HG03460 (cell line): Measurements from ENCODE around the gene PPOX.
A peak's percentile ranks its signal among the peaks of the same experiment; 100 is the strongest.

Source experiments
- ATAC-seq: cut with Tn5 transposase; IDR thresholded peaks from one replicate; pipeline ENCODE4 v1.9.1; 2021; ENCODE audit not compliant: unreplicated experiment

Gene PPOX

DNA sequence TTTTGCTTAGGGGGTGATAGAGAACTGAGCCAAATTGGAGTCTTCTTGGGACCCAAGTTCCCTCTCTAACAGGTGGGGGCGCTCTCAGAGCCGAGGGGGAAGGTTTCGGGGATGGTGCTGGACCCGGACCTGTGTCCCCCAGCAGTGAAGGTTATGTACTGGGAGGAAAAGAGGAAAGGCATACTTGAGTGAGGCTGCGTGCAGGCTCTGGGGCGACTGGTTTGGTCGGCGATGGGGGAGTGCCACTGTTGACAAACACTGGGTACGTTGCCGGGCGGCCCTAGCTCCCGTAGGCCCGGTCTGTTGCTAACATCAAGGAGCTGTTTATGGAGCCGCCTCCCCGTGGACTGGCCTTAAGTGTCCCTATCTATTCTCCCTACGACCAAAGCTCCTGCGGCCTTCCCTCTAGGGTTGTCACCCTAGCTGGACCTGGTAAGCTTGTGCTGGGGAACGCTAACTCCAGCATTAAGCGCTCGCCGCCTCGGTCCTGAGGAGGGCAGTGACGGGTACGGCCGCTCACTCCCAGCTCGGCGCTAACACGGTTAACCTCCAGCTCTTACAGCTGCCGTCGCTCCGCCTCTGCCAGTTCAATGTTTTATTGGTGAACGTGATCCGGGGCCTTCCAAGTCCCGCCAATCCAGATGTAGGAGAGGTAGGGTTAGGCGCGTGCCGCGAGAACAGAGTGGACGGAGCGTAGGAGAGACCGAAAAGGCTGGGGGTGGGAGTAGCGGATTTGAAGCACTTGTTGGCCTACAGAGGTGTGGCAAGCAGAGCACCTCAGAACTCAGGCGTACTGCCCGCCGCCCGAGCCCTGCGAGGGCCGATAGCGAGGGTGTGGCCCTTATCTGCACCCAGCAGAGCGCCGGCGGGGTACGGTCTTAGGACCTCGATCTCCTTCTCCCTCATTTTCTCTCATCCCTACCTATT, at the start of gene PPOX:
TSS of gene PPOX (plus strand) at position 685 of the 927 bp plus-strand sequence. CDS start 422 bp downstream, outside the sequence.
- ATAC-seq = peak; percentile 92

DNA sequence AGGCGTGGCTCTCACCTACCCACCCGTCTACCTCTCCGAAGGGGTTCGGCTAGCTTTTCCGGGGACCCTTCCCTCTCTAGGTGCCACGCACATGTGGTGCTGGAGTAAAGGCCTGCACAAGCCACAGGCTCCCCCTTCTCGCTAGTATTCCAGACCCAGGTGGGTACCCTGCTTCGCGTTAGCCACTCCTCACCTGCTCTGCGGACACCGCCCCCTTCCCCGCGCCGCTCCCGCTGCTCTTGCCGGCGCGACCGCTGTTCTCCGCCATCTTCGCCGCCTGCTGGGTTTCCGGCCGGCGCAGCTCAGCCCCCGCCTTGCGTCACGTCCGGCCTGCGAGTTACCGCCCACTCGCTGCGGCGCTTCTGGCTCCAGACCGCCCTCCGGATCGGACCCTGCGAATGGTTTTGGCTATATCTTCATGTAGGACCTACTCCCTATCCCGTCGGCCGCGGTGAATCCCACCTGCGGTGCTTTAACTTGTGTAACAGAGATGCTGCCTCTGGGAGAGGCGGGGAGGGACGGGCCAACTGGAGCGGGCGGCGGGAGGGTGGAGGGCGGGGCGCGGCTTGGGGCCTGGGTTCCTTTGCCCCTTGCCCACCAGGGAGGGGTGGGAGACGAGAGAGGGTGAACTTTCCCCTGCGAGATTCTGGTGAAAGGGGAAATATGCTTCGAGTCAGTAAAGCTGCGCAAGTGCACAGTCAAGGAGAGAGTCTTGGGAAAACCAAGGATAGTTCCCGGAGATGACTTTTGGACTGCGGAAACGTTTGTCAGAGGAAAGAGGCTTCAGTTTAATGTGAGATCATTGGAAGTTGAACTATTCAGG, 48.3 kb upstream of the PPOX start, which contains the start of the genes NIT1 and PFDN2:
TSS of gene NIT1 (plus strand) at position 347 of the 823 bp plus-strand sequence. CDS start at position 419, 72 bp downstream.
TSS of gene PFDN2 (minus strand) at position 279 of the 823 bp plus-strand sequence. CDS start at position 268, 11 bp downstream.
- peak; percentile 87 for ATAC-seq

DNA sequence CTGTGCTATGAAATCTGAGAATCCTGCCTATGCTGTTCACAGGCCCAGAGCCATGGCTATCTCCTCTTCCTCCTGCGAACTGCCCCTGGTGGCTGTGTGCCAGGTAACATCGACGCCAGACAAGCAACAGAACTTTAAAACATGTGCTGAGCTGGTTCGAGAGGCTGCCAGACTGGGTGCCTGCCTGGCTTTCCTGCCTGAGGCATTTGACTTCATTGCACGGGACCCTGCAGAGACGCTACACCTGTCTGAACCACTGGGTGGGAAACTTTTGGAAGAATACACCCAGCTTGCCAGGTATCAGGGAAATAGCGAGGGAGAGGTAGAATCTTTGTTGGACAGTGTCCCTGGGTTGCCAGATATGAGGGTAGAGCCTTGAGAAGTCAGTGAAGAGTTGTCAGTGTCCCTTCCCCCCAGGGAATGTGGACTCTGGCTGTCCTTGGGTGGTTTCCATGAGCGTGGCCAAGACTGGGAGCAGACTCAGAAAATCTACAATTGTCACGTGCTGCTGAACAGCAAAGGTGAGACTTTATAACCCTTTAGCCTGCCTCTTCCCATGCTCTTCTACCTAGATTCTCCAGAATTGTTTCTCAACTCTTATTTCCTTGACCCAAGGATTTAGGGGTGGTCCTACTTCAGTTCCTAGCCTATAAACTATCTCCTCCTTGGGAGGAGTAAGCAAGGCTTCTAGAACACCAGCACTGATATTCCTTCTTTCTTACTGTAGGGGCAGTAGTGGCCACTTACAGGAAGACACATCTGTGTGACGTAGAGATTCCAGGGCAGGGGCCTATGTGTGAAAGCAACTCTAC, 46.9 kb upstream of the PPOX start:
- ATAC-seq = peak; percentile 47

DNA sequence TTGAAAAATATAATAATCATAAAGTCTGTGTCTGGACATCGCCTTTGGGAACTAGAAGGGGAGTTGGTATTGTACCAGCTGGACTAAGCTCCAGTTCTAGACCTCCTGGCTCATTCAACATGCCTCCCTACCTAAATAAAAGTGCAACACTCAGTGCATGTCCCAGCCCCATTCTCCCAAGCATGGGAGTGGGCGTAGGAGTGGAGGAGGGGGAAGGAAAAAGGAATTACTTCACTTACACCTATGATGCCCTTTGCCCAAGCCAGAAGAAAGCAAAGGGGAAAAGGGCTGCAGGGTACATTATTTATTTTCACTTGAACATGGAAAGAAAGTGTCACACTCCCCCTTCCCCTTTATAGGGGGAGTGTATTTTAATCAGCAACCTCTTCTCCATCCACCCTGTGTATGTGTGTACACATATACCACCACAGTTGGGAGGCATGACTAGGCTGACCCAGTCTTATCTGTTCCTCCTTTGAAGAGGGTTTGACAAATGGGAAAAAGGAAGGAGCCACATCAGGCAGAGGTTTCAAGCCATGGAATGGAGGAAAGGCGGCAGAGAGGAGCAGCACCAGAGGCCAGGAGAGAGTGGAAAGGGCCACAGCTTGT, 45.1 kb upstream of the PPOX start:
- no peak for ATAC-seq

DNA sequence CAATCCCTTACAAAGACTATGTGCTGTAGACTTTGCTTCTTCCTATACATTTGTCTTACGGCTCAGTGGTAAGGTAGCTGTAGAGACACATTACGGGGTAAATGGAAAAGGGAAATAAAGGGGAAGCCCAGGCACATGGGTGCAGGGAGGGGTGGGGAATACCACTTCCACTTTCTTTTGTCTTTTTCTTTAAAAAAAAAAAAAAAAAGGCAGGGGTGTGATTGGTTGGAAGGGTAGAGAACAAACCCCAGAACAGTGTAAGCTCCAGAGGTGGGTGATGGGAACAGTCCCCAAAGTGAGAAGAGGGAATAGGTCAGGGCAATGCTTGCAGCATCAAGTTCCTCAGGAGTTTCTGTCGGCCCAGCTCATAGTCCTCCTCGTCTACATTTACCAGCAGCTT, 44.4 kb upstream of the PPOX start:
- ATAC-seq = no peak

DNA sequence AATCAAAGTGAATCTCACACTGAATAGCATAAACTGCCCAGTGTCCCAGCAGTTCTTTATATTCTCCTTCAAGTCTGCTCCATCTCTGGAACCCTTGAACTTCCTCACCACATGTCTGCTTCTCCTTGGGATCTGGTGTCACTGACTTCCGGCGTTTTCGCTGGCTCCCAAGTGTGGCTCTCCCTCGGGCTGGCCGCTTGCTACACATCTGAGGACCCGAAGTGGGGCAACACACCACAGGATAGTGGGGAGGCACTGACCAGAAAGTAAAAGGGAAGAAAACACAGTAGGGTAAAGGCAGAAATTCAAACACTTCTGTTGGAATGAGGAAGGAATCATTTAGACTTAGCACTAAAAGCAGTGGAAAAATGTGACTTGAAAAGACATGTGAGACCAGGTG, 43.3 kb upstream of the PPOX start:
- no peak for ATAC-seq

DNA sequence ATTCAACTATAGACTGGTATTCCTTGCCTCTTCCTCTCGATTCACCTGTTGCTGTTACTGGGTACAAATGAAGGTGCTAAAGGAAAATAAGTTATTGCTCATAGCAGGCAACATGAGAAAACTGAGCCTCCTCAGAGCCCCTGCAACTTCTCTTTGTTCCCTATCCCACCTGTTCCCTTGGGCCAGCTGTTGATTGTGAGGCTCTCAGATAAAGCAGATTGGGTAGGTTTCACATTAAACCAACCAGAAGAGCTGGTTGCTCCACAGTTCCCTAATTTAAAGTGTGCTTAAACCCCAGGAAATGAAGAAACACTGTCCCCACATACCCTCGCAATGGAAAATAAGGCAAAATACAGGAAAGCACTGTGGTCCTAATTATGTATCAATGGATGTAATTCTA, 38.6 kb upstream of the PPOX start:
- ATAC-seq = no peak

DNA sequence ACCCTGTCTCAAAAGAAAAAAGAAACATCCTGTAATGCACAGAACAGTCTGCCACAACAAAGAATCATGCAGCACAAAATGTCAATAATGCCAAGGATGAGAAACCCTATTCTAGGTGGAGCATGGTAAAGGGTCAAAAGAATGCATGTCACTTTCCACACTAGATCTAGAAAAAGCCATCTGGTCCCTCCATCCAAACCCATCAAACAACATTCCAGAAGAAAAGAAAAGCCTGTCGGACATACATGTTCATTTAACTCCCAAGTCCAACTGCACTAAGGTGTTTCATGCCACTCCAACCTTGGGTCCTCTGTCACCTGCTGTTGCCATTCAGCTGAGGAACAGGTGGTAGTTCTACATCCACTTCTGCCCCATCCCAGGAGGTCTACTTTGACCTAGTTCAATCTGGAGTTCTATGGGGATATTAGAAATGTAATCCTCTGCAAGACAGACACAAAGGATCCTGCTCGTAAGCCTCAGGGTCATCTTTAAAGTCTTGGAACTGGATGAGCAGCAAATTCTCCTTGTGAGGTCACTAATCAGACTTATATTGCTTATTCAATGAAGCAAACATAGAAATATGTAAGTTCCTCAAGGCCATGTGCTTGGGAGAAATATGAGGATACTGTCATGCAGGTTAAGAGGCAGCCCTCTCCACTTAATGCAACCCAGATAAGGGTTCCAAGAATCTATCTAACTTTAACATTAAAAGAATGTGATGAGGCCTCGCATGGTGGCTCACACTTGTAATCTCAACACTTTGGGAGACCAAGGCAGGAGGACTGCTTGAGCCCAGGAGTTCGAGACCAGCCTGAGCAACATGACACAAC, 37.4 kb upstream of the PPOX start:
- no peak for ATAC-seq

DNA sequence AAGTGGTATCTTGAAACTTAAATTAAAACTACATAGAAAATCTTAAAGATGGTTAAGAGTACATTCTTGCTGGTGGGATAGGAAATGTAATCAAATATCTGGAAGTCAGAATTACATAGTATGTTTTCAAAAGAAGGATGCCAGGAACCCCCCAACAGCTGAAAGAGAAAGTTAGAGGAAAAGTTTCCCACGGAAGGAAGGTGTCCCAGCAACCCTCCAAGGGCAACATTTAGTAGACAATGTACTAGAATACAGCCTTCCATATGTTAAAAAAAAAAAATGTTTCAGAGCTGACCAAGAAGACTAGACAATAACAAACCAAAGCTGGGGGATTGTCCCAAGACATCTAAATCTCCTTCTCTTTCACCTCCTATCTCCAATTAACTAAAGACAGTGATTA, 36.0 kb upstream of the PPOX start:
- no peak for ATAC-seq

DNA sequence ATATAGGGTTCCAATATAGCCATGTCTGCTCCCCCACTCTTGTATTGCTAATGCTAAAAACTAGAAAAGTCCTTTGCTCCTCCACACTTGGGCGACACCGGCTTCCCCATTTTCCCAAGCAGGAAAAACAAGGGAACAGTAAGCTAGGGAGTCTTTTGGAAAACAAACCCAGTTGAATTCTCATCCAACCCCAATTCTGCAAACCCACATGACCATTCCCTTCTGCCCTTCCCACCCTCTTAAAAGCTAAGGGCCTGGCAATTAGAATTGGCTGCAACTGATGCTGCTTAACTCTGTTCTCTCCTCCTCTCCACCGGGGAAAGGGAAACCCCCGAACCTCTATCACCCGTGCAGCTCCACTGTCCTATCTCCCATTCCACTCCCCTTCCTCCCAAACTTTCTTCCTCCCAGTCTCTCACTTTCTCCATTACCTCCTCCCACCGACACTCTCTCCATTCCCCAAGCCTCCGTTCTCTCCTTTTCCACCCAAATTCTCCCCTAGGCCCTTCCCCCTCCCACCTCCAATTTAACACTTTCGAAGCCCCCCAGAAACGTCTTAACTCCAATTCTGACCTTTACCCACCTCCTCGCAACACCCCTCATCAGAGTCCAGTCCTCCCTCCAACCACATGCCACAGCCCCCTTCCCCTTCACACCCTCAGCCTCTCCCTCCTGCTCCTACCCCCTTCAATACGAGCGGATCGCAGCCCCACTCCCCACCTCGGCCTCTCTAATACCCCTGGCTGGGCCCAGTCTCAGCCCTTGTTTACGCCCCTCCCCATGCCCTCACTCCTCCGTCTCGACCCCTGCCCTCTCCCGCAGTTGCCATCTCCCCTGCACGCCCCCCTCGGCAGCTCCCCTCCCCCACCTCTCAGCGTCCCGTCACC, 34.5 kb upstream of the PPOX start:
- peak; percentile 5 for ATAC-seq

DNA sequence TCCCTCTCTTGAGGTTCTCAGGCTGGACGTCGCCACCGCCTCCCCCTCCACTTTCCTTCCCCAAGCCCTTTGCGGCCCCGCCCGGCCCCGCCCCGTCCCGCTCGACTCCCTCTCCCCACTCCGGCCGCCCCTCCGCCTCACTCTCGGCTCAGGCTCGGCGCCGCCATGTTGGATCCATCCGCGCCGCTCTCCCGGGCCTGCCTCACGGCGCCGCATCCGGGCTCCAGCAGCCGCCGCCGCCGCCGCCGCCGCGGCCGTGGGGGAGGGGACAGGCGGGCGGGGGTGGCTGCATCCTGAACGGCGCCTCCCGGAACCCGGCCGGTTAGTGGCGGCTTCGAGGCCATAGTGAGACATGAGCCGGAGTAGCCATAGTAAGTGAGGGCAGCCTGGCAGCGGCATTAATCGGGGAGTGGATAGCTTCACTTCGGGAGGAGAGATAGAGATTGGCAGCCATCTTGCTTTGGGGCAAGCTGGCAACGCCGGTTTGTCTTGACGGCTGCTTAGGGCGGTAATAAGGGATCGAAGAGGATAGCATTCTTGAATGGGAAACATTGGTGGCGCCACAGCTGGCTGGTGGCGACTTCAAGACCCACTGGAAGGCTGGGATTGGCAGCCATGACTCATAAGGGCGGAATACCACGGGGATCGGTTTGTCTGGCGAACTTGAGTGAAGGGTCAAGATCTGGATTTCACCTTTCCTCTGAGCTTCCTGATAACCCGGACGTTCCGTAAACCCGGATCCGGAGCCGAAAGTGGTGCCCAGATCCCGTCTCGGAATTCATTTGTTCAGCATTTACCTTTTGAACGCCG, 33.6 kb upstream of the PPOX start, which contains the start of gene DEDD:
TSS of gene DEDD (minus strand) at position 258 of the 810 bp plus-strand sequence. CDS start 8,205 bp downstream, outside the sequence.
- peak; percentile 94 for ATAC-seq

DNA sequence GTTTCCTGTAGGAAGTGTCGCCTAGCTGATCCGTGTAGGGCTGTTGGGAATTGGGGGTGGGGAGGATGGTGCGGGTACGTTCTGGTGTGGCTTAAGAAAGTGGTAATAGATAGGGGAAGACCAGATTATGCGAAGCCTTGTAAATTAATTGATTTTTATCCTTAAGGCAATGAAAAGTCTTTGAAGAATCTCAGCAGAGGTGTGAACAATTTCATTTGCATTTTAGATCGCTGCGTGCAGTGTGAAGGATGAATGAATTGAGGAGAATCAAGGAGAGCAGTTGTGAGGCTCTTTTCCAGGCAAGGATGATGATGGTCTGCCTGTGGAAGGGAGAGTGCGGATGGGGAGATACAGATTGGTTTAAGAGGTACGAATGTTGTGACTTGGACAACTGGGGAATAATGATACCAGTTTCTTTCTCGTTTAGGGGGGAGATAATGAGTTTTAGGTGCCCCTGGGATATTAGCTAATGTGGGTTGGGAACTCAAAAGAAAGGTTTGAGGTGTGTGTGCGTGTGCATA, 32.9 kb upstream of the PPOX start:
- ATAC-seq = no peak

DNA sequence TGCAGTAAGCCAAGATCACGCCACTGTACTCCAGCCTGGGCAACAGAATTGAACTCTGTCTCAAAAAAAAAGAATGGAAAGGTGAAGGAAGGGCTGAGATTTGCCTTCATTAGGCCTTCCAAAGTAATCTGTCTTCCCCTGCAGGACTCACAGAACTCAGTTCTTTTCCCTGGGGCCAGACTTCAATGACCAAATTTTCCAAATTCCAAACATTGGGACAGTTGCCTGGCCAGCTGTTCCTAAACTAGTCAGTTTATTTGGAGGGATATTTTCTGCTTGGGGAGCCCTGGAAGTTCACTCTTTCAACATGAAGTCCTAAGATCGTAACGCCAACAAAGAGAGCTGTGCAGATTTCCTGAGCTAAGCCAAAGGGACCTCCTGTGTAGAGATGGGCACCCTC, 28.3 kb upstream of the PPOX start:
- no peak for ATAC-seq

DNA sequence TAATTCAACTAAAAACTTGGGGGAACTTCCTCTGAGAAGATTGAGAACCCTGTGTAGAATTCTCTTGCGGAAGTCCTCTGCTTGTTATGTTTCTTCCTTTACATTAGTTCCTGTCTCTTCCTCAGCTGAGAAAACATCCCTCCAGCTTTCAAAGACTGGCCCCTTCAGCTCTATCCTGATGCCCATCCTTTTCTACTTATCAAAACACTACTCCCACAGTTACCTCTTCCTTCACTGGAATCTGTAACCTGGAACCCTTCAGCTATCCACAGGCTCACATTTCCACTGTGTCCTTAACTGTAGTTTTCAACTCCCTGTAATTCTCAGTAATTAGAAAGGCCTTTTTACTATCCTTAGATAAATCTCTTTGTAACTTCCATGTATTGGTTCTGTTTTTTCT, 27.8 kb upstream of the PPOX start:
- ATAC-seq = no peak

DNA sequence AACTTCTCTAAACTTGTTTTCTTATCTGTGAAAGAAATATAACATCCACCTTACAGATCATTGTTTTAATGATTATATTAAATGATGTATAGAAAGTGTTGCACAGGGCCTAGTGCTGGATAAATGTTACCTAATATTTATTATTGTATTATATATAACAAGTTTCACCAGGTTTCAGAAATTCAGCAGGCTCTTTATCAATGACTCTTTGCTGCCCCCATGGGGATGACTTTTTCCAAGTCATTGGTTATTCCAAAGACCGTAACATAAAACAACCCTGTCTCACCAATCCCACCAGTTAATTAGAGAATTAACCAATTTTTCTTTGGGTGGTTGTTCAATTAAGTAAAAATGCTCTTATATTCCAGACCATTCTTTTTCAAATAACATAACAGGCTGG, 26.5 kb upstream of the PPOX start:
- ATAC-seq = no peak

DNA sequence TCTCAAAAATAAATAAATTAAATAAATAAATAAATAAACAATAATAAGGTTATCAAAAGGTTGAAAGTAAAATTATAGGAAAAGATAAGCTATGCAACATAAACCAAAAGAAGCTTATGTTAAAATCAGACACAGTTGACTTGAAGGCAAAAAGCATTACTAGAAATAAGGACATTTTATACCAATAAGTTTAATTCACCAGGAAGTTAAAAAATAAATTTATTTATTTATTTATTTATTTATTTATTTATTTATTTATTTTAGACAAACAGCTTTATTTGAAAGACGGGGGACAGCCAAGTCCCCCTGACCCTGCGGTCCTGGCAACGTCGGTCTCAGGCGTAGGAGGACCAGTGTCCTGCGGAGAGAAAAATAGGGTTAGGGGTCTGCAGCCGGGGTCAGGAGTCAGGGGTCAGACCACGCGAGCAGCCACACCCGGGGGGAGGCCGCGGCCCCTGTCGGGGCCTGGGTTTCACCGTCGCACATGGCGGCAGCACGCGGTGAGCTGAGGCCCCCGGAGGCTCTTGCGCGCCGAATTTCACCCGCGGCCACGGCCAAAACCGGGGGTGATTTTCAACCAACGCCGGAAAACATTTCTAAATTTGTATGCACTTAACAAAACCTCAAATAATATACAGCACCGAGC, 25.3 kb upstream of the PPOX start:
- no peak for ATAC-seq

DNA sequence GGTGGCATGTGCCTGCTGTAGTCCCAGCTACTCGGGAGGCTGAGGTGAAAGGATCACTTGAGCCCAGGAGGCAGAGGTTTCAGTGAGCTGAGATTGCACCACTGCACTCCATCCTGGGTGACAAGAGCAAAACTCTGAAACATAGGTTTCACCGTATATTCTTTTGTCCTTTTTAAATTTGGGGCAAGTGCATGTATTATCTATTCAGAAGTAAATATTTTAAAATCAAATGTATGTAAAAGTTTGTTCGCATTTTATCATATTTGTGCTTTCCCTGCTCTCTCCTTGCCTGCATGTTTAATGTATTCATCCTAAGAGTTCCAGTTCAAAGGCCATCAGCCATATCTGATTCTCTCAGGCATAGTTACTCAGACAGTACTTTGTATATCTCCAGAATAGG, 20.4 kb upstream of the PPOX start:
- no peak for ATAC-seq
